Left lobe of liver (tissue), 2 donors: ENCODE results near the gene CNOT3. TPM values are rescaled to one million over a fixed set of nuclear protein-coding genes. Genes with fewer than 3 reads are reported as not detected.
"Not testable (repeated sequence)": the region's sequence is repeated elsewhere in the genome, so short reads cannot be mapped to it uniquely, and the experiment has no call there.

Experiments used
- ATAC-seq: fragments of 200-7000 bp; cut with Tn5 transposase; one replicate; pipeline ENCODE4 v1.9.1; 2020; ENCODE audit warnings: mild to moderate bottlenecking, moderate library complexity
- DNase-seq: peaks from one replicate; pipeline ENCODE4 v3.0.0-alpha.2; 2020; ENCODE audit warnings: low spot score
- total RNA-seq: library from RNA; stranded (reverse); gene quantifications from one replicate; pipeline ENCODE4 v1.2.1, GENCODE V29; 2021
- donor health status: DM: no; HTN: no; CAD: no; lungs with moderate emphysema.
- donor health status: DM: no; HTN: yes; CAD: no.

The CNOT3 gene
- total RNA-seq, 1 donor from 2014 or later, result 19.0 TPM

GRCh38 chr19:54189735-54190502, 52.4 kb downstream of the CNOT3 start:
- ATAC-seq (peak; percentile 71), DNase-seq (peak; percentile 100)

DNA sequence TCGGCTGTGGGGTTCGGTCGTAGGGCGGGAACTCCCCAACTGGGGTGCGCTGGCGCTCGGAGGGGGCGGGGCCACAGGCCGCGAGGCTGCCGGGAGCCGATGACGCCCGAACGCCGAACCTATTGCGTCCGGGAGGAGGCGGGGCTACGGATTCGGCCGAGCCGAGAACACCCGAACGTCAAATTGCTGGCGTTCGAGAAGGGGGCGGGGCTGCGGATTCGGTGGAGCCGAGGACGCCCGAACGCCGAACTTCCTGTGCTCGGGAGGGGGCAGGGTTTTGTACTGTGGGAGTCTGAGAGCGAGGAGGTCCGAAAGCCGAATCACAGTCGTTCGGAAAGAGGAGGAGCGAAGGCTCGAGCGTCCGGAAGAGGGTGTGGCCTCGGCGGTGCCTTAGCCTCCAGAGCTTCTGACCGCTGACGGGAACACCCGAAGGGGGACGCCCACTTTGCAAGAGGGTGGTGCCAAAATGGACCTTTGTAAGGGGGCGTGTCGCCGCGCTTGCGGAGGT, 53.0 kb downstream of the CNOT3 start:
- ATAC-seq, result peak; percentile 69
- peak; percentile 100 for DNase-seq

DNA sequence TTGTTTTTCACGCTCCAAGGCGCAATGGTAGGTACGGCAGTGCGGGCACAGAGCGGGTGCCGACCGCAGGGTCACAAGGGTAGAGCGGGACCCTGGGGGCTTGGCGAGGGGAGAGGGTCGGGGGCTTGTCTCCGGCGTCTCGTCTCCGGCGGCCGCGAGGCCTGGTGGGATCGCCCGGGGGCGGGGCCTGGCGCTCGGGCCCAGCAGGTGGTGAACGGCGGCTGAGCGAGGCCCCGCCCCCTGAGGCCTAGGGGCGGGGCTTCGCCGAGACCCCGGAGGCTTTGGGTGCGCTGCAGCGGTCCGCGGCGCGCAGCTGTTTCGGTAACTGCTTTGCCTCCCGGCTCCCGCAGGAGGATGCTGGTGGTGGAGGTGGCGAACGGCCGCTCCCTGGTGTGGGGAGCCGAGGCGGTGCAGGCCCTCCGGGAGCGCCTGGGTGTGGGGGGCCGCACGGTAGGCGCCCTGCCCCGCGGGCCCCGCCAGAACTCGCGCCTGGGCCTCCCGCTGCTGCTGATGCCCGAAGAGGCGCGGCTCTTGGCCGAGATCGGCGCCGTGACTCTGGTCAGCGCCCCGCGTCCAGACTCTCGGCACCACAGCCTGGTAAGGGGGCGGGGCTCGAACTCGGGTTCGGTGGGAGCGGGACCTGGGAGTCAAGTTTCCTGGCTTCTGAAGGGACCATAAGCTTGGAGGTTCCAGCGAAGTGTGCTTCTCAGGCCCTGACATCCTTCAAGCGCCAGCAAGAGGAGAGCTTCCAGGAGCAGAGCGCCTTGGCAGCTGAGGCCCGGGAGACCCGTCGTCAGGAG, 53.6 kb downstream of the CNOT3 start, which contains the start of gene TSEN34:
TSS of gene TSEN34 (plus strand) at position 298 of the 800 bp plus-strand sequence. CDS start at position 355, 57 bp downstream.
- peak; percentile 61 for ATAC-seq
- DNase-seq, result peak; percentile 92

- no peak for ATAC-seq
- DNase-seq, result no peak
Observed at GRCh38 chr19:54191811-54192453, 54.4 kb downstream of the CNOT3 start.

- ATAC-seq, result no peak
- DNase-seq, result no peak
Observed at GRCh38 chr19:54193011-54193410, 55.4 kb downstream of the CNOT3 start.

DNA sequence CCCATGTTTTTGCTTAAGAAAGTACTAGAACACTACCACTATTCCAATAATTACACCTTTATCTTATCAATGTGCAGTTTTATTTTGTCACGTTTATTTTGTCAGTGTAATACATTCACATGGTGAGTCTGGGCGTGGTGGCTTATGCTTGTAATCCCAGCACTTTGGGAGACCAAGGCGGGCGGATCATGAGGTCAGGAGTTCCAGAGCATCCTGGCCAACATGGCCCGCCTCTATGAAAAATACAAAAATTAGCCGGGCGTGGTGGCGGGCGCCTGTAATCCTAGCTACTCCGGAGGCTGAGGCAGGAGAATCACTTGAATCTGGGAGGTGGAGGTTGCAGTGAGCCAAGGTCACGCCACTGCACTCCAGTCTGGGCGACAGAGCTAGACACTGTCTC, 56.9 kb downstream of the CNOT3 start:
- ATAC-seq, DNase-seq: not testable (repeated sequence)

GRCh38 chr19:54196536-54196935, 59.0 kb downstream of the CNOT3 start:
- DNase-seq (no peak), ATAC-seq (peak; percentile 36)

- no peak for ATAC-seq
- no peak for DNase-seq
Observed at GRCh38 chr19:54197121-54197520, 59.6 kb downstream of the CNOT3 start.

DNA sequence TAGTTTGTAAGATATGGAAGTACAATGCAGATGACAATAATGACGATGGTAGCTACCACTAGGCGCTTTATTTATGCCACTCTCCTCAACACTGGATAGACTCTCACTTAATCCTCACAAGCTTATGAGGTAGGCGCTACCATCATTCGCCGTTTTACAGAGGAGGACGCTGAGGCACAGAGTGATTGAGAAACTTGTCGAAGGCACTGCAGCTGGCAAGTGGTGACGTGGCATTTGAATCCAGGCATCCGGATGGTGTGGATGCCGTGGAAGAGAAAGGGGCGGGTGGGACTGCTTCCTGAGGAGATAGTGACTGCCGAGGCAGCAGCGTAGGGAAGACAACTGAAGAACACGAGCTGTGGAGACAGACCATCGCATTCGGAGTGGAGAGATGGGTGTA, 61.8 kb downstream of the CNOT3 start:
- DNase-seq, result no peak
- no peak for ATAC-seq

DNA sequence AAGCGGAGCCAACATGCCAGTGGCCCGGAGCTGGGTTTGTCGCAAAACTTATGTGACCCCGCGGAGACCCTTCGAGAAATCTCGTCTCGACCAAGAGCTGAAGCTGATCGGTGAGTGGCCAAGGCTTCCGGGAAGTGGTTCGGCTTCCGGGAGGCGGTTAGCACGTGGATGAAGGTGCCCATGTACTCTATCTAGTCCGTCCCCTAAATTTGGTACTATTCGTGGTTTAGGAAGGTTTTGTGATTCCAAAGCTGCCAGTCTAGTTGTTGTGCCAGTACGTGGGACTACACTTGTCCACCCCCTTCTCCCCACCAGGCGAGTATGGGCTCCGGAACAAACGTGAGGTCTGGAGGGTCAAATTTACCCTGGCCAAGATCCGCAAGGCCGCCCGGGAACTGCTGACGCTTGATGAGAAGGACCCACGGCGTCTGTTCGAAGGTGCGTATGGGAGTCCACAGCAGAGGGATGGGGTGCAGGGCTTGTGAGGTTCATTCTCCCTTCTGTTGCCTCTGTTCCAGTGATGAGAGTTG, 63.7 kb downstream of the CNOT3 start:
- no peak for ATAC-seq
- DNase-seq, result no peak

- DNase-seq, result no peak
- no peak for ATAC-seq
Observed at GRCh38 chr19:54201980-54202379, 64.4 kb downstream of the CNOT3 start.

DNA sequence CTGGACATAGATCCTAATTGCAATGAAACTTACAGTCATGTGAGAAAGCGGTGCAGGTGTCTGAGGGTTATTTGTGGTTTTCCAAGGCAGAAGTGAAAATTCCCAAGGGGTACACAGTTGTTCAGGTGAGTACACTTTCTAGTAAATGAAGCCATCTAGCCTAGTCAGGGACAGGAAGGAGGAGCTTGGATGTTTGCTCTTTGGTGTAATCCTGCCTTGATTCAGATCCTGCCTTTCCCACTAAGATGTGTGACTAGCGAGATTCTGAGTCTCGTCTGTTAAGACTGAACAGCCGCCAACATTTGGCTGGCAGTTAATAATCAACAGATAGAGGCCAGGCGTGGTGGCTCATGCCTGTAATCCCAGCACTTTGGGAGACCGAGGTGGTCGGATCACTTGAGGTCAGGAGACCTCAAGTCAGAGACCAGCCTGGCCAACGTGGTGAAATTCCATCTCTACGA, 65.6 kb downstream of the CNOT3 start:
- peak; percentile 79 for DNase-seq
- peak; percentile 58 for ATAC-seq

- DNase-seq (no peak), ATAC-seq (no peak)
Observed at GRCh38 chr19:54204767-54205468, 67.4 kb downstream of the CNOT3 start.

Other genes with a start within 250 kb of the CNOT3 start
- not detected for gene CACNG7, start 228.5 kb upstream of the CNOT3 start, total RNA-seq
- gene CACNG8, start 174.8 kb upstream of the CNOT3 start, total RNA-seq, result not detected
- gene CACNG6, start 146.1 kb upstream of the CNOT3 start, total RNA-seq, result not detected
- gene VSTM1, start 73.9 kb upstream of the CNOT3 start, total RNA-seq, result not detected
- not detected for gene TARM1, start 56.4 kb upstream of the CNOT3 start, total RNA-seq
- gene OSCAR, start 37.0 kb upstream of the CNOT3 start, total RNA-seq, result 0.91 TPM
- 74.5 TPM for gene NDUFA3, start 34.9 kb upstream of the CNOT3 start, total RNA-seq
- 4.3 TPM for gene TFPT, start 22.1 kb upstream of the CNOT3 start, total RNA-seq
- gene PRPF31, start 22.0 kb upstream of the CNOT3 start, total RNA-seq, result 23.2 TPM
- 1.3 TPM for gene LENG1, start 22.0 kb downstream of the CNOT3 start, total RNA-seq
- 1.9 TPM for gene TMC4, start 35.4 kb downstream of the CNOT3 start, total RNA-seq
- gene MBOAT7, start 51.8 kb downstream of the CNOT3 start, total RNA-seq, result 34.3 TPM
- gene TSEN34, start 53.5 kb downstream of the CNOT3 start, total RNA-seq, result 17.4 TPM
- 482 TPM for gene RPS9, start 63.1 kb downstream of the CNOT3 start, total RNA-seq
- gene LILRB3, start 85.2 kb downstream of the CNOT3 start, total RNA-seq, result 1.2 TPM
- 0.75 TPM for gene LILRA6, start 105.0 kb downstream of the CNOT3 start, total RNA-seq
- 8.7 TPM for gene LILRB5, start 119.5 kb downstream of the CNOT3 start, total RNA-seq
- gene LILRB2, start 143.3 kb downstream of the CNOT3 start, total RNA-seq, result 1.7 TPM
- gene LILRA5, start 175.4 kb downstream of the CNOT3 start, total RNA-seq, result 1.4 TPM
- gene LILRA4, start 201.4 kb downstream of the CNOT3 start, total RNA-seq, result not detected
- gene LAIR1, start 227.2 kb downstream of the CNOT3 start, total RNA-seq, result 3.1 TPM